NCI-H1694 (cell line): ENCODE measurements around the gene LAYN.

Source experiments
- DNase-seq: peaks from one replicate; lab custom pipeline; 2025; lab: John Stamatoyannopoulos, UW

The LAYN gene

GRCh38 chr11:111531687-111532364 is 8.7 kb upstream of the LAYN start:
- DNase-seq: no peak

GRCh38 chr11:111532365-111532709 is 8.2 kb upstream of the LAYN start:
- DNase-seq: no peak

GRCh38 chr11:111535281-111535680 is 5.2 kb upstream of the LAYN start:
- DNase-seq: no peak

- DNase-seq: no peak
These were observed 3.1 kb upstream of the LAYN start for GRCh38 chr11:111537336-111537860.

DNA sequence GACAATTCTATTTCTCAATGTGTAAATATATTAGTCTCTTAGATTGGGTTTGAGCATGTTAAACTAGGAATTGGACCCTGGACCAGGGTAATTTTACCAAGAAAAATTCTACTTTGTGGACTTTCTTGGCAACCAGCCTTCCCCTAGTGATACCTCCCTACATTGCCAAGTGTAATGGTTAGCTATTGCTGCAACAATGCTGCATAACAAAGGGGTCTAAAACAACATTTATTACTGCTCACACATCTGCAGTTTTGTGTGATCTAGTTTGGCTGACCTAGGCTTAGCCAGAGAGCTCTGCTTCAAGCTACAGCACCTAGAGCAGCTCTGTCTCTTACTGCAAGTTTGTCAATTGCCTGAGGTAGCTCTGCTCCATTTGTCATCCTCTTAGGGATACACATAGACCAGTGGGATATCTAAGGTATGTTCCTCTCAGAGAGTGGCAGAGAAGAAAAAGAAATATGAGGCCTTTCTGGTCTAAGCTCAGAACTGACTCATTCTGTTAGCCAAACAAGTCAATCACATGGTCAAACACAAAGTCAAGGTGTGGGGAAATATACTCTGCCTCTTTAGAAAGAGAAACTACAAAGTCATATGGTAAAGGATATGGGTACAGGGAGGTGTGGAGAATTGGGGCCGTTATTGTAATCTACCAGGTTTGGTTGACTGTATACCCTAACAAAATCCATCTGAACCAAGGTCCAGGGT is 2.0 kb upstream of the LAYN start:
- no peak for DNase-seq

DNA sequence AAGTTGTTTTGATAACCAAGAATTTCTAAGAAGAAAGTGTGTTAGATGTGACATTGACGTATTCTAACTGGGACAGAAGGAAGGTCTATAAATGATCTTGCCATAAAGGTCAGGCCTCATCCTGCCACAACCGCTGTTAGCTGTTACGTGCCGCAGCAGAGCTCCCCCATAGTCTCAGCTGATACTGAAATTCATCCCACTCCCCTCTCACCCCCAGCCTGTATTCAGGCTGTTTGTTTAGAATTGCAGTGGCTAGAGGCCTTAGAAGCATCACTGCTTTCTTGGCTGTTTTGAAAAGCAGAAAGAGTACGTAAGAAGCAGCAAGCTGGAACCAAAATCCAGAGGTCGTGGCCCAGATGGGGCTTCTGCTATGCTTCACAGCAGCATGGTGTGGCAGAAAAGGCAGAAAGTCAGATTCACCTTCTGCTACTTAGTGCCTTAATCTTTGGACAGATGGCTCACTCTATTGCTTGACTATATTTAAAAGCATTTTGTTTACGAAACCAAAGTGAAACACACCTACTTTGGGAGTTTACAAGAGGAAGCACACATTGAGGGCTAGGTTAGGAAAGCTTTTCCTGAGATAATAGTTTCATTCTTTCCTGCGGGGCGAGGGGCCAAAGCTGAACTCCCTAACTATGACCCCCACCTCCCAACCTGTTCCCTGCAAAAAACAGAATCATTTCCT is 950 bp upstream of the LAYN start:
- DNase-seq: no peak

DNA sequence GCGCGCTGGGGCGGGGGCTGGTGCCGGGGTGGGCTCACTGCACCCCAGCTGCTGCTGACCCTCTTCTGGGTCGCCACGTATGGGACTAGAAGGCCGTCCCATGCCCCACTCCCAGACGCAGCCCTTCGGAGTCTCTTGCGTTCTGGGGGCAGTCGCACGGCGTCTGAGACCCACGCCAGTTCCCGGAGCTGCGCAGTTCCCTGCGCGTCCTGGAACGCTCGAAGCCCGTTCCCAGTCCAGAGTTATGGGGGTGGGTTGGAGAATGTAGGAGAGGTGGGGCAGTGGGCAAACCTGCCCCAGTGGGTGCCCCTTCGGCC is 375 bp downstream of the LAYN start:
- no peak for DNase-seq

- no peak for DNase-seq
These were observed 938 bp downstream of the LAYN start for GRCh38 chr11:111541254-111542061.

DNA sequence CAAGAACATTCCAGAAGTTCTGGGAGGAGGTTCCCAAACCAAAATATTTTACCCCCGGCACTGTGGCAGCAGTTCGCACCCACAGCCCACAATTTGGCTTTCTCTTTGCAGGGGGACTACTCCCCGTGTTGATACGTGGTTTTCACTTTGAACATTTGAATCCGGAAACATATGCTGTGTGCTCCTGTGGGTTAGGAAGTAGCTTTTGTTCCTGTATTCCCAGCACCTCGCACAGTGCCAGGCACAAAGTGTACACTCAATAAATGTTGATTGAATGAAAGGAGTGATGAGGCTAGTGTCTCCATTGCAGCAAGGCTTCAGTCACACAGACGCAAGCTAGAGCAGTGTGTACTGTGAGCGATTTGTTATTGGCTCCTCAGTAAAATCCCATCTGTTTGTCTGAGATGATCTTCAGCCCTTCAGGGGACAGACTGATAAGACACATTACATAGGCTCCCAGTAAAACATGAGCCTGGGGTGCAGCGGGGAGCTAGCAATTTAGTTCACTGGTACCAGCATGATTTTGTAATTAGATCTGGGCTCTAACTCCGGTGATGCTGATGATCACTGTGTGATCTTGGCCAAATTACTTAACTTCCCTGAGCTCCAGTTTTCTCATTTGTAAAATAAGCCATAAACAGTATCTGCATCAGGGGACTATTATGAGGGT is 2.2 kb downstream of the LAYN start:
- no peak for DNase-seq

DNA sequence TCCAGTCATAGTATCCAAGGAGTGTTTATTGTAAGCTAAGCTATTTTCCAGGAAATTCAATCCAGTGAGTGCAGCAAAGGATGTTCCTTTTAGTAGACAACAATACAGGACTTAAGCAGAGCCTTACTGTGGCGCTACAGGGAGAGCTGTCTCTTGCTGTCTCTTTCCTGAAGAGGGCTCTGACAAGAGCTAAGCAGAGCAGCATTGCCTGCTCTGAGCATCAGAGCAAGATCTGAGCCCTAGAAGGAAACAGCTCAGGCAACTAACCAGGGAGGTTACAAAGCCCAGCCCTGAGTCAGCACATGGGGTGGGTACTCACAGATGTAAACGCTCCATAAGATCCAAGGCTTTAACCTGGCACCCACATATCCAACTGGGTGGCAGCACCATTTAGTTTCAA is 8.0 kb downstream of the LAYN start:
- no peak for DNase-seq

- no peak for DNase-seq
These were observed 8.8 kb downstream of the LAYN start for GRCh38 chr11:111549196-111549868.

DNA sequence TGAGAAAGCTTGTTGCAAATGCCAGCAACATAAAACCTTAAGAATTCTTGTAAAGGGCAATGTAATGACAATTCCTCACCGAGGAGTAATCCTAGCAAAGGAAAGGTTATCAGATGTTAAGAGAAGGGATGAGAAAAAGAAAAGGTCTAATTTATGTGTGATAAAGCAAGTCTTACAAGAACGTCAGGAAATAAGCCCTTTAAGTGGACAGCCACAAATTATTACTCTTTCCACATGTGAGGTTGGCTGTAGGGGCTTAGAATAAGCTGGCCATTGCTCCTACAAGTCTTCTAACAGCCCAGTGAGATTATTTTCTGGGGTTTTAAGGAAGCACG is 9.3 kb downstream of the LAYN start:
- DNase-seq: no peak

DNA sequence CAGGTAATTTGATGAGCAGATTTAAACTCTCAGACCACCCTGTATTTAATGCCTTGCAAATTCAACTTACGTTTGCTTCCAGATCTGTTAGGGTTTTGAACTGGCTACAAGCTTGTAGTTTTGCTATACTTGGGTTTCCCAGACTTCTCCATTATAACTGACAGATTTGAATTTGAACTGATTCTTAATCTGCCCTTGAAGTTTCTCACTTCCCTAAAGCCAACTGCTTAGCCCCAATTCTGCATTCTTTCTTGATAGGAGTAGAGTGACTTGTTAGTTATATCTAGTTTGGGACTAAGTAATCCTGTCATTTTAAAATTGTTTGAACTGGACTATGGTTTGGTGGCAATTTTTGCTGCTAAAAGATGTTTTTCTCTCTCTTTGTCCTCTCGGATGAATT is 9.7 kb downstream of the LAYN start:
- DNase-seq: no peak

- DNase-seq: no peak
These were observed 14.0 kb downstream of the LAYN start for GRCh38 chr11:111554532-111554931.

GRCh38 chr11:111555255-111555654 is 14.7 kb downstream of the LAYN start:
- no peak for DNase-seq

- no peak for DNase-seq
These were observed 17.0 kb downstream of the LAYN start for GRCh38 chr11:111557425-111558111.

GRCh38 chr11:111559800-111560464 is 19.4 kb downstream of the LAYN start:
- no peak for DNase-seq

GRCh38 chr11:111560800-111561199 is 20.3 kb downstream of the LAYN start:
- no peak for DNase-seq

GRCh38 chr11:111561306-111561705 is 20.8 kb downstream of the LAYN start:
- no peak for DNase-seq

DNA sequence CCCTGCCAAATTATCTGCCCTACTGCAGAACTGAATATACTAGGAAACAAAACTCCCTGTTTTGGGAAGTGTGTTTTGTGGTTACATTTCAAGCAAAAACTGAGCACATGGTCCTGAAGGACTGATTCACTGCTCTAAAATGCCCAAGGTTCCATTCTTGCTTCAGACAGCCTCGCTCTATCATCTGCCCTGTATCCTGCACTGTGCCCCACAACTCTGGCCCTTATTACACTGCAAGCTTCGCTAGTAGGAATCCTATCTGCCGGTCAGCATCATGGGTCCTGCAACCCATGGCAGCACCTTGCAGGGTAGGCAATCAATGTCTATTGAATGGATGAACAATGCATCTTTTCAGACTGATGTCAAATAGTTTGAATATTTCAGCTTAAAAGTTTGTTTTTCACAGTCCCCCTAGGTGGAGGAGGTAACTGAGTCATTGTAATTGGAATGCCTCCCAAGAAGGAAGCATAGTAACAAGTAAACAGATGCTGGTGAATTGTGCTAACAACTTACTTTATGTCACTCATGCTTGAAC is 21.3 kb downstream of the LAYN start:
- DNase-seq: no peak
